ENCODE results near the gene ABCE1.

Gene ABCE1
- total RNA-seq: 53.6 to 96.7 (median 71.8) reads per million in 4 donors

- peak; percentile 84 to 97 (median 93) for DNase-seq
Observed at GRCh38 chr4:145097821-145098674, at the start of gene ABCE1, which contains the start of gene ANAPC10. TSS of gene ABCE1 (plus strand) at chr4:145098311. CDS start at chr4:145104413, 6,102 bp downstream. TSS of gene ANAPC10 (minus strand) at chr4:145098196. CDS start at chr4:145096099, 2,097 bp downstream.

GRCh38 chr4:145048817-145049216 lies 49.3 kb upstream of the ABCE1 start:
- DNase-seq: no peak

GRCh38 chr4:145049241-145049640 lies 48.9 kb upstream of the ABCE1 start:
- DNase-seq: no peak

GRCh38 chr4:145055533-145056257 lies 42.4 kb upstream of the ABCE1 start:
- DNase-seq: no peak

- no peak for DNase-seq
Observed at GRCh38 chr4:145056325-145057130, 41.6 kb upstream of the ABCE1 start.

- DNase-seq: no peak
Observed at GRCh38 chr4:145058256-145058655, 39.9 kb upstream of the ABCE1 start.

- peak in 1 of 5 donors; percentile 40 for DNase-seq
Observed at GRCh38 chr4:145061318-145061920, 36.7 kb upstream of the ABCE1 start.

- DNase-seq: no peak
Observed at GRCh38 chr4:145066063-145066501, 32.0 kb upstream of the ABCE1 start.

GRCh38 chr4:145069361-145069760 lies 28.8 kb upstream of the ABCE1 start:
- DNase-seq: no peak

GRCh38 chr4:145071560-145071959 lies 26.6 kb upstream of the ABCE1 start:
- no peak for DNase-seq

- DNase-seq: no peak
Observed at GRCh38 chr4:145075742-145076468, 22.2 kb upstream of the ABCE1 start.

- no peak for DNase-seq
Observed at GRCh38 chr4:145076469-145076855, 21.6 kb upstream of the ABCE1 start.

GRCh38 chr4:145081756-145082155 lies 16.4 kb upstream of the ABCE1 start:
- no peak for DNase-seq

- no peak for DNase-seq
Observed at GRCh38 chr4:145083891-145084605, 14.1 kb upstream of the ABCE1 start.

GRCh38 chr4:145090380-145090779 lies 7.7 kb upstream of the ABCE1 start:
- no peak for DNase-seq

GRCh38 chr4:145093638-145094037 lies 4.5 kb upstream of the ABCE1 start:
- DNase-seq: no peak

- peak in 1 of 5 donors; percentile 12 for DNase-seq
Observed at GRCh38 chr4:145097331-145097820, 735 bp upstream of the ABCE1 start.

- peak in 3 of 5 donors; percentile 15 to 60 (median 28) for DNase-seq
Observed at GRCh38 chr4:145098675-145099037, 545 bp downstream of the ABCE1 start.

GRCh38 chr4:145099653-145100052 lies 1.5 kb downstream of the ABCE1 start:
- no peak for DNase-seq

- DNase-seq: no peak
Observed at GRCh38 chr4:145101091-145101490, 3.0 kb downstream of the ABCE1 start.

GRCh38 chr4:145102619-145103018 lies 4.5 kb downstream of the ABCE1 start:
- DNase-seq: no peak
